GM12878 (cell line): ENCODE data around the gene ADAMTS17. TPM values are rescaled to one million over a fixed set of nuclear protein-coding genes. Genes with fewer than 3 reads are reported as not detected.

Source experiments
- ATAC-seq: fragments of 200-7000 bp; cut with Tn5 transposase; 3 replicates; pipeline ENCODE4 v1.9.1; 2020; ENCODE audit warnings: mild to moderate bottlenecking, moderate library complexity
- BruUV-seq: library from RNA; stranded (reverse); fragments of 400-500 nt; replicated peaks from 2 replicates; lab custom pipeline; 2021; lab: Mats Ljungman, UMichigan
- CTCF ChIA-PET: fragments of 300-600 bp; sonication (Branson Sonifier 250); formaldehyde crosslinking; extraction: SDS; loops from one replicate; lab custom pipeline; 2021; ENCODE audit warnings: inconsistent platforms; lab: Yijun Ruan, JAX
- POLR2A ChIA-PET: fragments of 350-600 bp; formaldehyde crosslinking; extraction: SDS; loops from one replicate; lab custom pipeline; 2021; ENCODE audit warnings: inconsistent platforms; lab: Charles Lee
- RAD21 ChIA-PET: fragments of 300-600 bp; sonication (Branson Sonifier 250); formaldehyde crosslinking; loops from one replicate; lab custom pipeline; 2023; ENCODE audit warnings: antibody characterized with exemption; ENCODE audit not compliant: unreplicated experiment; lab: Charles Lee
- SMC1A ChIA-PET: fragments of 300-600 bp; sonication (Branson Sonifier 250); formaldehyde crosslinking; loops from one replicate; lab custom pipeline; 2023; ENCODE audit not compliant: unreplicated experiment, uncharacterized antibody; lab: Charles Lee
- DNase-seq: peaks from one replicate; pipeline ENCODE4 v3.0.0-alpha.2; 2011; ENCODE audit warnings: low read depth, low spot score
- FAIRE-seq: peaks from 3 replicates; lab custom pipeline; 2011; peaks lifted over from hg19 to GRCh38; lab: Jason Lieb, UNC
- H2AFZ ChIP-seq: 2 replicates; pipeline ENCODE4 v1.6.0; 2011; ENCODE audit warnings: low read depth, low read length, control low read depth; ENCODE audit not compliant: control insufficient read depth
- H3K27ac ChIP-seq: 2 replicates; pipeline ENCODE4 v1.5.1; 2011; ENCODE audit warnings: control low read depth; ENCODE audit not compliant: control insufficient read depth, insufficient read depth
- H3K27me3 ChIP-seq, 2 experiments: replicated peaks in 1 of 2; 2 replicates each; pipeline versions ENCODE4 v1.6.0 to v1.6.1; 2011; ENCODE audit warnings: low read length in 1 of 2; ENCODE audit not compliant: control insufficient read depth in 2 of 2, insufficient read depth in 2 of 2
- H3K36me3 ChIP-seq, 2 experiments: 2 replicates each; pipeline ENCODE4 v1.5.1; 2011; ENCODE audit warnings: low read length in 1 of 2; ENCODE audit not compliant: control insufficient read depth in 2 of 2, insufficient read depth in 2 of 2
- H3K4me1 ChIP-seq: 2 replicates; pipeline ENCODE4 v1.6.1; 2011; ENCODE audit warnings: mild to moderate bottlenecking, low read length, moderate library complexity, mixed read lengths; ENCODE audit not compliant: control insufficient read depth, insufficient read depth
- H3K4me2 ChIP-seq: 2 replicates; pipeline ENCODE4 v1.6.0; 2011; ENCODE audit warnings: control low read depth; ENCODE audit not compliant: control insufficient read depth, insufficient read depth
- H3K4me3 ChIP-seq: fragments of 200-600 bp; sonication (generic); 2 replicates; pipeline ENCODE4 v1.5.1; 2016
- H3K79me2 ChIP-seq: 2 replicates; pipeline ENCODE4 v1.6.0; 2011; ENCODE audit warnings: low read length; ENCODE audit not compliant: control insufficient read depth, insufficient read depth
- H3K9ac ChIP-seq: 2 replicates; pipeline ENCODE4 v1.8.0; 2011; ENCODE audit warnings: low read length, control low read depth, mixed read lengths; ENCODE audit not compliant: control insufficient read depth, insufficient read depth
- H3K9me3 ChIP-seq: replicated peaks from 3 replicates; pipeline ENCODE4 v1.5.1; 2011; ENCODE audit warnings: mild to moderate bottlenecking, low read length; ENCODE audit not compliant: control insufficient read depth, insufficient read depth
- H4K20me1 ChIP-seq: 2 replicates; pipeline ENCODE4 v1.6.0; 2011; ENCODE audit not compliant: control insufficient read depth, insufficient read depth
- ATF2 ChIP-seq: IDR thresholded peaks from 2 replicates; pipeline ENCODE4 v1.6.1; 2012; ENCODE audit warnings: low read length, inconsistent platforms
- CHD2 ChIP-seq: IDR thresholded peaks from 2 replicates; pipeline ENCODE4 v1.6.1; 2011; ENCODE audit warnings: low read depth, low read length, improper control_type of control experiment, borderline replicate concordance
- EED ChIP-seq: sonication (generic); IDR thresholded peaks from 2 replicates; pipeline ENCODE4 v1.6.1; 2016; ENCODE audit warnings: antibody characterized with exemption, low read depth
- FOS ChIP-seq: IDR thresholded peaks from 3 replicates; pipeline ENCODE4 v1.6.1; 2011; ENCODE audit warnings: borderline replicate concordance; ENCODE audit not compliant: insufficient read length; ENCODE audit errors: extremely low read depth
- MYC ChIP-seq: IDR thresholded peaks from 2 replicates; pipeline ENCODE4 v1.6.1; 2011; ENCODE audit warnings: mild to moderate bottlenecking, low read length, moderate library complexity, inconsistent platforms; ENCODE audit not compliant: insufficient read depth, insufficient replicate concordance, insufficient read length, severe bottlenecking
- PKNOX1 ChIP-seq: fragments of 450-650 bp; IDR thresholded peaks from 2 replicates; pipeline ENCODE4 v1.6.1; 2016; ENCODE audit warnings: mild to moderate bottlenecking
- POLR2AphosphoS5 ChIP-seq: IDR thresholded peaks from 2 replicates; pipeline ENCODE4 v1.6.1; 2011; ENCODE audit warnings: mild to moderate bottlenecking, low read length, inconsistent platforms
- PRDM15 ChIP-seq: fragments of 450-650 bp; formaldehyde crosslinking; IDR thresholded peaks from 2 replicates; pipeline ENCODE4 v1.4.0; 2020; ENCODE audit warnings: mild to moderate bottlenecking, moderate library complexity
- SRF ChIP-seq, 2 experiments: IDR thresholded peaks; 2 replicates each; pipeline ENCODE4 v1.6.1; 2011; ENCODE audit warnings: low read depth in 2 of 2, low read length in 2 of 2, mild to moderate bottlenecking in 1 of 2, moderate library complexity in 1 of 2
- STAT3 ChIP-seq: IDR thresholded peaks from 2 replicates; pipeline ENCODE4 v1.6.1; 2011; ENCODE audit warnings: low read depth, low read length, improper control_type of control experiment
- ZNF384 ChIP-seq: IDR thresholded peaks from 2 replicates; pipeline ENCODE4 v1.6.1; 2012; ENCODE audit warnings: low read depth, mild to moderate bottlenecking, low read length, improper control_type of control experiment, borderline replicate concordance
- ZNF622 ChIP-seq: fragments of 450-650 bp; IDR thresholded peaks from 2 replicates; pipeline ENCODE4 v1.6.1; 2017; ENCODE audit warnings: mild to moderate bottlenecking, inconsistent platforms
- WGBS: methylation state at CpG from one replicate; pipeline ENCODE4 v1.1.6; 2016; ENCODE audit warnings: low lambda C conversion rate; ENCODE audit not compliant: insufficient replicate concordance, insufficient coverage; ENCODE audit errors: missing lambda C conversion rate; 5-methylcytosine and 5-hydroxymethylcytosine counted together
- in situ Hi-C: fragments of 300-500 bp; cut with MboI; formaldehyde crosslinking; loops from 9 replicates; pipeline ENCODE4 v1.14.3; 2018; ENCODE audit warnings: mixed read lengths
- intact Hi-C: fragments of 100-400 bp; cut with micrococcal nuclease; formaldehyde crosslinking; loops from one replicate; pipeline ENCODE4 v1.14.2; 2022; ENCODE audit not compliant: unreplicated experiment
- polyA plus RNA-seq, 11 experiments: library from polyadenylated mRNA; depleted of rRNA in 4 of 11; unstranded in 6 of 11; stranded (reverse) in 5 of 11; fragments of >200 nt; fragmentation: Nextera tagmentation in 4 of 11; fragmentation: Illumina TruSeq in 1 of 11; extraction: Ambion mirVana in 4 of 11; extraction: Trizol in 1 of 11; gene quantifications; 1 replicate in 1 of 11; 2 replicates in 10 of 11; pipeline versions ENCODE4 v1.2.1 to v1.2.3, GENCODE V29; 2011 to 2016; ENCODE audit warnings: inconsistent platforms in 2 of 11, missing spikeins in 2 of 11, low read depth in 1 of 11
- total RNA-seq, 4 experiments: library from RNA; depleted of rRNA in 3 of 4; stranded (reverse); fragments of >200 nt in 3 of 4; fragmentation: Illumina TruSeq in 1 of 4; extraction: Trizol in 1 of 4; gene quantifications; 2 replicates each; pipeline versions ENCODE4 v1.2.1 to v1.2.3, GENCODE V29; 2013 to 2021

Gene ADAMTS17
- total and polyA plus RNA-seq, 10 of the 15 experiments (the other 5 are each of a cell fraction or from before 2014, with no cell fraction given): 0.04 to 0.50 (median 0.10) TPM; not detected in 4

- SMC1A ChIA-PET: no interaction called here
- no TSS peak for BruUV-seq
- H3K27me3 ChIP-seq: no peaks in the 10 kb centered on the region; a peak in 1 of 4 replicates
- RAD21 ChIA-PET: no interaction called here
- no peaks in the 10 kb centered on the region for H4K20me1 ChIP-seq
- ATAC-seq (no peak), FAIRE-seq (no peak), DNase-seq (no peak)
- H3K36me3 ChIP-seq: no peaks in the 10 kb centered on the region
- 22% methylated on average over 5 of the region's 5 CpGs for WGBS
- in situ Hi-C loops: no loop called here
- H3K4me1 ChIP-seq: no peaks in the 10 kb centered on the region
- intact Hi-C loops: no loop called here
- no peak overlapping the region for H3K4me3 ChIP-seq
- no peaks in the 10 kb centered on the region; the same call in 2 of the 3 replicates for H3K9me3 ChIP-seq
- H2AFZ ChIP-seq: no peak overlapping the region
- no peak overlapping the region for H3K9ac ChIP-seq
- H3K79me2 ChIP-seq: no peaks in the 10 kb centered on the region
- CTCF ChIA-PET: no interaction called here
- H3K27ac ChIP-seq: no peak overlapping the region
- H3K4me2 ChIP-seq: no peak overlapping the region
- POLR2A ChIA-PET: no interaction called here
- TF ChIP-seq PRDM15 (CRISPR knock-in tag) (no peak), FOS (no peak), ZNF384 (no peak), MYC (no peak), ZNF622 (no peak), CHD2 (no peak), SRF (IDR thresholded peaks at IDR 0.05; ENCODE audit: low read depth in 2 of 2, low read length in 2 of 2) (no peak), EED (no peak), PKNOX1 (no peak), STAT3 (no peak), ATF2 (no peak), POLR2AphosphoS5 (no peak)
Measured at GRCh38 chr15:100042558-100042957, 299.2 kb downstream of the ADAMTS17 start.
